Muscle layer of duodenum (tissue), 2 donors: Measurements from ENCODE around the gene PEAK3.

Experiments
- H3K27ac ChIP-seq: one replicate; pipeline ENCODE4 v1.7.0; 2013; ENCODE audit warnings: mild to moderate bottlenecking, low read length
- H3K27me3 ChIP-seq: one replicate; pipeline ENCODE4 v1.7.0; 2013; ENCODE audit warnings: low read depth, mild to moderate bottlenecking, control low read depth, low read length
- H3K36me3 ChIP-seq, 2 donors: one replicate each; pipeline ENCODE4 v1.7.0; 2013; ENCODE audit warnings: low read length in 2 of 2, control low read depth in 1 of 2, mild to moderate bottlenecking in 1 of 2; ENCODE audit not compliant: insufficient read depth in 2 of 2, control insufficient read depth in 1 of 2
- H3K4me1 ChIP-seq, 2 donors: one replicate each; pipeline ENCODE4 v1.7.0; 2013; ENCODE audit warnings: low read length in 2 of 2, mild to moderate bottlenecking in 2 of 2, control low read depth in 1 of 2, moderate library complexity in 1 of 2; ENCODE audit not compliant: insufficient read depth in 2 of 2, control insufficient read depth in 1 of 2
- H3K4me3 ChIP-seq, 2 donors: one replicate each; pipeline ENCODE4 v1.7.0; 2013; ENCODE audit warnings: low read length in 2 of 2, low read depth in 1 of 2, mild to moderate bottlenecking in 1 of 2
- H3K9me3 ChIP-seq, 2 donors: one replicate each; pipeline ENCODE4 v1.7.0; 2013; ENCODE audit warnings: low read length in 2 of 2, control low read depth in 1 of 2, mild to moderate bottlenecking in 1 of 2; ENCODE audit not compliant: control insufficient read depth in 1 of 2
- donor health status: healthy.

Gene PEAK3

GRCh38 chr19:2252055-2252796, 29.7 kb downstream of the PEAK3 start:
- Histone ChIP-seq H3K36me3 (peaks cover 0 to 13% of the 10 kb centered on the region in 2 donors), H3K27me3 (peaks cover 33% of the 10 kb centered on the region), H3K4me1 (peaks cover 0 to 37% of the 10 kb centered on the region in 2 donors), H3K9me3 (no peaks in the 10 kb centered on the region), H3K4me3 (peak overlapping the region in 1 of 2 donors; percentile 40), H3K27ac (no peak overlapping the region)

- H3K4me1 ChIP-seq: peaks cover 0 to 40% of the 10 kb centered on the region in 2 donors
- H3K9me3 ChIP-seq: no peaks in the 10 kb centered on the region
- no peak overlapping the region for H3K27ac ChIP-seq
- peak overlapping the region in 1 of 2 donors; percentile 40 for H3K4me3 ChIP-seq
- peaks cover 33% of the 10 kb centered on the region for H3K27me3 ChIP-seq
- peaks cover 7 to 22% of the 10 kb centered on the region in 2 donors for H3K36me3 ChIP-seq
These were observed 30.6 kb downstream of the PEAK3 start for GRCh38 chr19:2251106-2252054.

- Histone ChIP-seq H3K36me3 (peaks cover 14 to 28% of the 10 kb centered on the region in 2 donors), H3K27ac (no peak overlapping the region), H3K9me3 (no peaks in the 10 kb centered on the region), H3K27me3 (peaks cover 33% of the 10 kb centered on the region), H3K4me3 (peak overlapping the region in 1 of 2 donors; percentile 8), H3K4me1 (peaks cover 0 to 40% of the 10 kb centered on the region in 2 donors)
These were observed 31.2 kb downstream of the PEAK3 start for GRCh38 chr19:2250766-2251105.

- peaks cover 20 to 34% of the 10 kb centered on the region in 2 donors for H3K36me3 ChIP-seq
- H3K4me1 ChIP-seq: peaks cover 0 to 40% of the 10 kb centered on the region in 2 donors
- peaks cover 33% of the 10 kb centered on the region for H3K27me3 ChIP-seq
- peak overlapping the region in 1 of 2 donors; percentile 8 for H3K4me3 ChIP-seq
- H3K9me3 ChIP-seq: no peaks in the 10 kb centered on the region
- H3K27ac ChIP-seq: no peak overlapping the region
These were observed 31.9 kb downstream of the PEAK3 start for GRCh38 chr19:2249880-2250765.

GRCh38 chr19:2249010-2249866, 32.7 kb downstream of the PEAK3 start, which contains the start of gene AMH:
Gene AMH, plus strand, starts transcription at chr19:2249323. Its CDS starts 10 bp downstream, at chr19:2249333.
- no peaks in the 10 kb centered on the region for H3K9me3 ChIP-seq
- peaks cover 27 to 43% of the 10 kb centered on the region in 2 donors for H3K36me3 ChIP-seq
- H3K27ac ChIP-seq: no peak within 1 kb of the TSS
- H3K27me3 ChIP-seq: peaks cover 32% of the 10 kb centered on the region
- peaks cover 0 to 40% of the 10 kb centered on the region in 2 donors for H3K4me1 ChIP-seq
- H3K4me3 ChIP-seq: no peak within 1 kb of the TSS

GRCh38 chr19:2248136-2249009, 33.6 kb downstream of the PEAK3 start:
- peaks cover 35 to 52% of the 10 kb centered on the region in 2 donors for H3K36me3 ChIP-seq
- H3K9me3 ChIP-seq: no peaks in the 10 kb centered on the region

GRCh38 chr19:2247433-2248101, 34.4 kb downstream of the PEAK3 start:
- peaks cover 37 to 56% of the 10 kb centered on the region in 2 donors for H3K36me3 ChIP-seq

More at GRCh38 chr19:2248136-2249009, 33.6 kb downstream of the PEAK3 start:
- Histone ChIP-seq H3K4me1 (peaks cover 0 to 35% of the 10 kb centered on the region in 2 donors), H3K27ac (no peak overlapping the region), H3K27me3 (peaks cover 27% of the 10 kb centered on the region), H3K4me3 (no peak overlapping the region)

GRCh38 chr19:2246801-2247361, 35.1 kb downstream of the PEAK3 start:
- H3K9me3 ChIP-seq: no peaks in the 10 kb centered on the region
- peaks cover 13% of the 10 kb centered on the region for H3K27me3 ChIP-seq
- peaks cover 37 to 56% of the 10 kb centered on the region in 2 donors for H3K36me3 ChIP-seq
- H3K27ac ChIP-seq: no peak overlapping the region
- no peak overlapping the region for H3K4me3 ChIP-seq
- H3K4me1 ChIP-seq: peaks cover 0 to 35% of the 10 kb centered on the region in 2 donors

More at GRCh38 chr19:2247433-2248101, 34.4 kb downstream of the PEAK3 start:
- Histone ChIP-seq H3K9me3 (no peaks in the 10 kb centered on the region), H3K4me3 (no peak overlapping the region), H3K4me1 (peaks cover 0 to 35% of the 10 kb centered on the region in 2 donors), H3K27ac (no peak overlapping the region), H3K27me3 (peaks cover 20% of the 10 kb centered on the region)
